ENCODE data around the gene CCDC93.

GRCh38 chr2:118029025-118029424 is 15.2 kb upstream of the CCDC93 start:
- TF ChIP-seq CTCF (conservative IDR thresholded peaks at IDR 0.05; ENCODE audit: low read depth, low read length) (no peak), EZH2 (IDR thresholded peaks at IDR 0.05; ENCODE audit: borderline replicate concordance, low read depth, low read length, poor library complexity, severe bottlenecking) (no peak)

Data from A673 (cell line).